HG03521 (cell line): ENCODE data around the gene C3orf20.

Experiments
- ATAC-seq: cut with Tn5 transposase; IDR thresholded peaks from one replicate; pipeline ENCODE4 v1.9.1; 2021; ENCODE audit warnings: mild to moderate bottlenecking, moderate library complexity; ENCODE audit not compliant: unreplicated experiment

Gene C3orf20

DNA sequence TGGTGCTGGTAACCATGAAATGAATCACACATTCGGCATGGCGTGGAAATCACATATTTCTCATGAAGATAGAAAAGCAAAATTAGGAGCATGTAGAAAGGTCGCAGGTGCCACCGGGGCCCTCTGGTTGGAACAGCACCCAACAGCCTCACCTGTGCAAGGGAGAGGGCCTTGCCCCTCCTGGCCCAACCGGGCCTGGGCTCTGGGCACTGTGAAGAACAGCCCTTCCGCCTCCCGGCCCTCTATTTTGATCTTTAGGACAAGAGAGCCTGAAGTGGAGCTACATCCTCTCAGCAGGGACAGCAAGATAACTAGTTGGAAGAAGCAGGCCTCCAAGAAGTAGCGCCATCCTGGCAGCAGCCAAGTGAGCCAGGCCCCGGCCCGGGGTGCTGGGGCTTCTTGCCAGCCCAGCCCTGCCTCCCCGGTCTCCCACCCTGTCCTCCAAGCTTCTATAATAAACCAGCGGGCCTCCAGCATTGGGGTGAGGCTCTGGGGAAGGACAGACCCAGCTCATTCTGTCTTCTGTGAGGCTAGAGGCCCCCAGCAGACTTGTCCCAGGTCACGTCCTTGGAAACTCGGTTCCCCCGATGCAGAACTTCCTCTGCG is 97.7 kb downstream of the C3orf20 start:
- no peak for ATAC-seq

DNA sequence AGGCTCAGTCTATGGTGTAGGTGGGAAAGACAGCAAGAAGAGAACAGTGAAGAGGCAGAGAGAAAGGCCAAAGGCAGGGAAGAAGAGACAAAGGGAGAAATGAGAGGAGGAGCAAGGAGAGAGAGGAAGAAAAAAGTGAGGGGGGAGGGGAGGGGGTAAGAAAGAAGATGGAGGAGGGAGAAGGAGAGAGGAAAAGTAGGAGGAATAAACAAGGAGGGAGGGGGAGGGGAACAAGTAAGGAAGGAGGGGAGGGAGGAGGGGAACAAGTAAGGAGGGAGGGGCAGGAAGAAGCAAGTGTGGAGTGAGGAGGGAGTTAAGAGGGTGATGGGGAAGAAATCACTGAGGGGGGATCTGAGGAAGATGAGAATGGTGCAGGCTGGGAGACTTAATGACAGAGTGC is 98.3 kb downstream of the C3orf20 start:
- ATAC-seq: no peak

- no peak for ATAC-seq
Observed at GRCh38 chr3:14773691-14774128, 98.8 kb downstream of the C3orf20 start.

- no peak for ATAC-seq
Observed at GRCh38 chr3:14774431-14774830, 99.5 kb downstream of the C3orf20 start.

DNA sequence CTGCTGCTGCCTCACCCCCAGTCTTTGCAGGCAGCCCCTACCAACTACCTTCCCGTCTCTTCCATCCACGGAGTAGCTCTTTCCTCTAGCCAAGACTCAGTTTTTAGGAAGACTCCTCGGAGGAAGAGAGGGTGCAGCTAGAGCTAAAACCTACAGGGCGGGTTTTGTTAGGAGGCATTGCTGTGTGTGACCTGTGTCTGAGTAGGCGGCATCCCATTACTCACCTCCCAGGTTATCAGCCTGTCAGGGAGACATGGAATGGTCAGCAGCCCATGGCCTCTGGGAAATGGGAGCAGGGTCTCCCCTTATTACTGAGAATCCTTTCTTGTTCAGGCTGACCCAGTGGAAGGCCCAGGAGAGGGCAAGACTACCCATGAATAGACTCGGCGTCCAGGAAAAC is 100.1 kb downstream of the C3orf20 start:
- ATAC-seq: no peak

DNA sequence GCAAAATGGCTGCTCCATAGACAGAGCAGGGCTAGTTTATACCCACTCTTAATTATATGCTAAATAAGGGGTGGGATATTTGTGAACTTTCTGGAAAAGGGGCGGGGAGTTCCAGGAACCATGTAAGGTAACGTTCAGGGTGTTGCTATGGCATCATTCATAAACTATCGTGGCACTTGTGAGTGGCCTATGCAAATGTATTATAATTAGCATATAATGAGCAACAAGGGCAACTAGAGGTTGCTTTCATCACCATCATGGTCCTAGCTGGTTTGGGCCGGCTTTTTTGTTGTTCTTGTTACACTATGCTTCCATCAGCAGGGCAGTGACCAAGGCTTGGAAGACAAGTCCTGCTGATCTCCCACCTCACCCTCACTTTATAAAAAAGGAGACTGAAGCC is 100.6 kb downstream of the C3orf20 start:
- no peak for ATAC-seq

GRCh38 chr3:14779069-14779685 is 104.2 kb downstream of the C3orf20 start:
- no peak for ATAC-seq

GRCh38 chr3:14780927-14781507 is 106.1 kb downstream of the C3orf20 start:
- no peak for ATAC-seq

- no peak for ATAC-seq
Observed at GRCh38 chr3:14783480-14784086, 108.6 kb downstream of the C3orf20 start.

DNA sequence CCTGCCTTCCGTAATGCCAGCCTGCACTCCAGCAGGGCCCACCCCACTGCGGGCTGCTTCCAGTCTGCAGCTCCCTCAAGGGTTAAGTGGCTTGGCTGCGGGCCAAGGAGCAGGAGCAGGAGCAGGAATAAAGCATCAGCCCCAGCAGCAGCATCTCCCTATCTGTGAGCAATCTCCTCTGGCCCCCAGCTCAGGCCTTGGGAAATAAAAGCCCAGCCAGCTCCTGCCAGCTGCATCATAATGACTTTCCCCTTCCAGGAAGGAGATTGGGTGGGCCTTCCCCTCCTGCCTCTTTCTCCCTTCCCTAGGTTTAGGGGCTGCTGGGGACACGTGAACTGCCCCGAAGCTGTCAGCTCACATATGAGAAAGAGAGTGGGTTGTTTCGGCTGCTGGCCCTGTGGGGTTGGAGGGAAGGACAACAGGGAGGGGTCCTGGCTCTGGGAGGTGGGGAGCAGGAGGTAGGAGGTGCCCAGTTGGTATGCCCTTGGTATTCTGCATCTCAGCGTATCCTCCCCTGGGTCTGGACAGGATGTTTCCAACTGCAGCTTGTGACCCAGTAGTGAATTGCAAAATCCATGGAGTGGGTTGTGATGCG is 109.2 kb downstream of the C3orf20 start:
- ATAC-seq: no peak

DNA sequence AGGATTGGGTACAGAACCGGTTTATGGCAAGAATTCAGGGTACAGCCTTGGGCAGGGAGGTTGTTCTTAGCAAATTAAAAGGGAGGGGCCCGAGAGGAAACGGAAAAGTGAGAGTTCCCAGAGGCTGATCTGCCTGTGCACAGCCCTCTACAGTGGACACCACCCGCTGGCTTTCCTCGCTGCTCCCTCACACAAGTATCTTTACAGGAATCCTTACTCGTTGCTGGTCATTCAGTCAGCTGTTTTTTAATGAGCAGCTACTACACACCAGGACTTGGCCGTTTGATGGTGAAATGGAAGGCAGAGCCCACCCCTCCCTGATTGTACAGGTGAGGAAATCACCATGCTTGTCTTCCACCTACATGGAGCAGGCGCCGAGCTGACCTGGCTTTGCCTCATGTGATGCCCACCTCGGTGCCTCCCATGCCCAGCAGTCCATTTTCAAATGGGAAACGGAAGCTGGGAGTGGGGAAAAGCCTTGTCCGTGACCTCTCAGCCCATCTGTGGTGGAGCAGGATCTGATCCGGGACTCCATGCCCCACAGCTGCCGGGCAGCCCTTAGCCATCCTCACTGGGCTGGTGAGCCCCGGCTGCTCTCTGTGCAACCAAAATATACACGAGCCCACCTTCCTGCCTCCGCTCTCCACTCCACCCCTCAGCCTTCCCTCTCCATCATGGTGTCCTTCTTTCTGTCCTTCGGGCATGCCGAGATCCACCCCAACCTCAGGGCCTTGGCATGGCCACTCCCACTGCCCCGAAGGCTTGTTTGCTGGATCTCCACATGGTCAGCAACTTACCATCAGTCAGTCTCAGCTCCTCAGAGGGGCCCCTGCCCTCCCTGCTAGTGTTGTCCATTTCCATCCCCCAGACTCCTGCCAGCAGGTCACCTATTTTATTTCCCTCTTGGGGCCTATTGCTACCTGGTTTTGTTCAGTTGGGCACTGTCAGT is 110.5 kb downstream of the C3orf20 start:
- no peak for ATAC-seq

GRCh38 chr3:14786369-14786768 is 111.4 kb downstream of the C3orf20 start:
- no peak for ATAC-seq

DNA sequence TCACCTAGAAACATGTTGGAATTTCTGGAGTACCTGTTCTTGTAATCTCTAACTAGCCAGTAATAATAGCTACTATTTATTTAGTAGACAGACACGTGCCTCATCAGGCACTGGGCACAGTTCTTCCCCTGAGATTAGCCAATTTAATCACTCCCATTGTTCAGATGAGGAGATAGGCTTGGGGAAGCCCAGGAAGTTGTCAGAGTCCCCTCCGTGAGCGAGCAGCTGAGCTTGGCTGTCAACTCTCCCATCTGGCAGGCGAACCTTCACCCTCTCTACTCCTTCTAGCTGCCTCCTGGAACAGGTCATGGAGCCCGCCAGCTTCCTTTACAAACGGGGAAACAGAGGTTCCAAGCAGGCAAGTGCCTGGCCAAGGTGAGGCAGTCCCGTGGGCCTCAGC is 112.7 kb downstream of the C3orf20 start:
- ATAC-seq: no peak

DNA sequence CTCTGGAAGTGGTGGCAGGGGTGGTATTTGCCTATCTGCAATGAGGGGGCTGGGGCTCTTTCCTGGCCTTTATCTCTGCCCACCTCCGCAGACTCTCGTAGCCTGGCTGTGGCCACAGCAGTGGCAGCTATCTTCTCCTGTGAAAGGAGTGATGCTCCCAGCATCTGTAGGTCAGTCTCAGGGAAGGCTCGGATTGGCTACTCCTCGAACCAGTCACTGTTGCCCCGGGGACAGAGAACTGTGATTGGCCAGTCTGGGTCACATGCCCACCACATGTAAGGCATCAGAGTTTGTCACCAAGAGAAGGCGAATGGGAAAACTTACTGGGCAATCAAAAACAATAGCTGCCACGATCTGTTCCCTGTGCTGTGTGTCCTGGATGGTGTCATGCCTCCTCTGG is 113.7 kb downstream of the C3orf20 start:
- ATAC-seq: no peak

- no peak for ATAC-seq
Observed at GRCh38 chr3:14789221-14789620, 114.3 kb downstream of the C3orf20 start.

- no peak for ATAC-seq
Observed at GRCh38 chr3:14789640-14790285, 114.8 kb downstream of the C3orf20 start.

GRCh38 chr3:14791343-14791945 is 116.5 kb downstream of the C3orf20 start:
- no peak for ATAC-seq

- no peak for ATAC-seq
Observed at GRCh38 chr3:14792691-14793121, 117.8 kb downstream of the C3orf20 start.

- ATAC-seq: no peak
Observed at GRCh38 chr3:14793126-14793857, 118.4 kb downstream of the C3orf20 start.
